GM21528 (cell line): ENCODE results near the gene FAM120C.

Source experiments
- ATAC-seq: cut with Tn5 transposase; IDR thresholded peaks from one replicate; pipeline ENCODE4 v1.9.1; 2021; ENCODE audit warnings: mild to moderate bottlenecking, moderate library complexity; ENCODE audit not compliant: unreplicated experiment, low FRiP score

FAM120C gene

GRCh38 chrX:54182864-54183613 lies at the start of gene FAM120C:
Gene FAM120C (minus strand): TSS chrX:54183254. CDS start chrX:54183198, 56 bp downstream.
- ATAC-seq, result peak; percentile 66

- no peak for ATAC-seq
Measured at GRCh38 chrX:54230435-54231148, 47.5 kb upstream of the FAM120C start.

- no peak for ATAC-seq
Measured at GRCh38 chrX:54223581-54223980, 40.5 kb upstream of the FAM120C start.

GRCh38 chrX:54213603-54214002 lies 30.5 kb upstream of the FAM120C start:
- no peak for ATAC-seq

- ATAC-seq, result no peak
Measured at GRCh38 chrX:54208531-54208930, 25.5 kb upstream of the FAM120C start.

GRCh38 chrX:54198262-54198661 lies 15.2 kb upstream of the FAM120C start:
- ATAC-seq, result no peak

- no peak for ATAC-seq
Measured at GRCh38 chrX:54194982-54195588, 12.0 kb upstream of the FAM120C start.

- ATAC-seq, result no peak
Measured at GRCh38 chrX:54193085-54193821, 10.2 kb upstream of the FAM120C start.

GRCh38 chrX:54184474-54184873 lies 1.4 kb upstream of the FAM120C start:
- no peak for ATAC-seq

- peak; percentile 71 for ATAC-seq
Measured at GRCh38 chrX:54182194-54182863, 725 bp downstream of the FAM120C start.

GRCh38 chrX:54181202-54181953 lies 1.7 kb downstream of the FAM120C start:
- no peak for ATAC-seq

GRCh38 chrX:54180403-54180802 lies 2.7 kb downstream of the FAM120C start:
- ATAC-seq, result no peak

- ATAC-seq, result no peak
Measured at GRCh38 chrX:54178100-54178940, 4.7 kb downstream of the FAM120C start.

- no peak for ATAC-seq
Measured at GRCh38 chrX:54177306-54177705, 5.7 kb downstream of the FAM120C start.

- no peak for ATAC-seq
Measured at GRCh38 chrX:54173791-54174190, 9.3 kb downstream of the FAM120C start.

- no peak for ATAC-seq
Measured at GRCh38 chrX:54172455-54172854, 10.6 kb downstream of the FAM120C start.

- no peak for ATAC-seq
Measured at GRCh38 chrX:54171527-54172250, 11.4 kb downstream of the FAM120C start.

- ATAC-seq, result no peak
Measured at GRCh38 chrX:54171091-54171490, 12.0 kb downstream of the FAM120C start.
